Epithelial cell of prostate (primary cell): ENCODE results near the gene EMP2.

ENCODE experiments used
- DNase-seq: peaks from one replicate; pipeline ENCODE4 v3.0.0-alpha.2; 2011; ENCODE audit warnings: low read depth, low spot score
- H3K27ac ChIP-seq: fragments of 450-650 bp; 2 replicates; pipeline ENCODE4 v1.5.1; 2017; ENCODE audit warnings: mild to moderate bottlenecking

EMP2 gene

DNA sequence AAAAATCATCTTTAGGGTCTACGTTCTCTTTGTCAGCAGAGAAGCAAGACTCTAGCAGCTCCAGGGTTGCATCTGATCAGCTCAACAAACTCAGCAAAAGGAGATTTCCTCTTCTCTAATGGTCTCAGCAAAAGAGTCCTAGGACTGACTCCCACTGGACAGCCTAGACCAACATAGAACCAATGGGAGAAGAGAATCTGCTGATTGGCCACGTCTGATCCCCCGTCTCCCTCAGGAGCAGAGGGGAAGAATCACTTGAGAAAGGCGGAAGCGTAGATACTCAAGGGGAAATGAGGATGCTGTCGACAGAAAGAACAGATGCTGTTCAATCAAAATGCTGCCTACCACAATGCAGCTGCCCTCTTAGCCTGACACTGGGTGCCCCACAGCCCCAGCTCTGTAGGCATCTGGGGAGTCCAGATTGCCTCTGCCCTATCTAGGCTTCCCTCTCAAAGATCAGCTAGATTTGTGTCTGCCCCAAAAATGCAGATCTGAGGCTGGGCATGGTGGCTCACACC, 31.5 kb upstream of the EMP2 start:
- no peak overlapping the region for H3K27ac ChIP-seq
- no peak for DNase-seq

DNA sequence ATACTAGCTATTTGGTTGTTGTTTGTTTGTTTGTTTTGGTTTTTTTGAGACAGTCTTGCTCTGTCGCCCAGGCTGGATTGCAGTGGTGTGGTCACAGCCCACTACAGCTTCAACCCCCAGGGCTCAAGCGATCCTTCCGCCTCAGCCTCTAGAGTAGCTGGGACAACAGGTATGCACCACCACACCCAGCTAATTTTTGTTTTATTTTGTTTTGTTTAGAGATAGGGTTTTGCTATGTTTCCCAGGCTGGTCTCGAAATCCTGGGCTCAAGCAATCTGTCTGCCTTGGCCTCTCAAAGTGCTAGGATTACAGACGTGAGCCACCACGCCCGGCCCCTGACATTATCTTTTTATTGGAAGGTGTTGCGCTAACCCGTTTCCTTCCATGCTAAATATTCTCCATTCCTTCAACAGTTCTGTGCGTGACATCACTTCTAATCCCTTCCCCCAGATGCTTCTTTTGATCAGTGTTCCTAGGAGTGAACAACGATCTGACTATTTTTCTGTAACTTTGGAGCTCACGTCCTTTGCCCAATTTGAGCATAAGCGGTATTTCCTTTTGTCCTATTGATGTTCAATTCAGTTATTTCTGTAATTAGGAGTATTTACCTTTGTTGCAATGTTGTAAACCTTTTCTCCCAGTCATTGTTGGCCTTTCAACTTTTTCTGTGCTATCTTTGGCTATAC, 30.2 kb upstream of the EMP2 start:
- no peak for DNase-seq
- no peak overlapping the region for H3K27ac ChIP-seq

- H3K27ac ChIP-seq: peak overlapping the region; percentile 22
- DNase-seq: no peak
Measured at GRCh38 chr16:10609402-10609774, 29.0 kb upstream of the EMP2 start.

DNA sequence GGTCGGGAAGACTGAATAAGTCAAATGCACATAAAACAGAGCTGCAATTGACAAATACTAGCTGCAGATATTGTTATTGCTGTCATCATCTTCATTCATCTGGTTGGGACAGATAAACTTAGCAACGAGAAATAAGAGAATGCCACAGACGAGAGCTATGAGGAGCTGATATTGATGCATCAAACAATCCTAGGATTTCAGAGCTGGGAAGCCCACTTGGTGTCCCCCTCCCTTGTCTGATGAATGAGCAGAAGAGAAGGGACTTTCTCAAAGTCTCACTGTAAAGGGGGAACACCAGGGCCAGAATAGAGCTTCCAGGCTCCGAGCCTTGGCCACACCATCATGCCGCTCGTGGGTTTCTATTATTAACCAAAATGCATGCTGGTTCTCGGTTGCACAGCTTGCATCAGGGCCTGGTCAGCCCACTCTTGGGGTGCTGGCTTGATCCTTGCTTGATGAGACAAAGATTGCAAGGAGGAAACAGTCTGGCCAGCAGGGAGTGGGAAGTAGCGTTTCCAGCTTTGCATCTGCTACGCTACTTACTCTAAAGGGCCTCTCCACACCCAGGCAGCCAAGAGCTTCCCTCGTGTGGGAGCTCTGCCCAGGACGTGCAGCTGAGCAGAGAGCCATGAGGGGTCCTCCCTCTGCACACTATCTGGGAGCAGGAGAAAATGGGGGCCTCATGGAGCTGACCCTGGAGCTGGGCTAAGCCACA, 28.4 kb upstream of the EMP2 start:
- H3K27ac ChIP-seq: peak overlapping the region; percentile 22
- DNase-seq: no peak

- DNase-seq: no peak
- H3K27ac ChIP-seq: no peak overlapping the region
Measured at GRCh38 chr16:10607157-10607556, 26.8 kb upstream of the EMP2 start.

- no peak for DNase-seq
Measured at GRCh38 chr16:10606607-10607006, 26.2 kb upstream of the EMP2 start.

DNA sequence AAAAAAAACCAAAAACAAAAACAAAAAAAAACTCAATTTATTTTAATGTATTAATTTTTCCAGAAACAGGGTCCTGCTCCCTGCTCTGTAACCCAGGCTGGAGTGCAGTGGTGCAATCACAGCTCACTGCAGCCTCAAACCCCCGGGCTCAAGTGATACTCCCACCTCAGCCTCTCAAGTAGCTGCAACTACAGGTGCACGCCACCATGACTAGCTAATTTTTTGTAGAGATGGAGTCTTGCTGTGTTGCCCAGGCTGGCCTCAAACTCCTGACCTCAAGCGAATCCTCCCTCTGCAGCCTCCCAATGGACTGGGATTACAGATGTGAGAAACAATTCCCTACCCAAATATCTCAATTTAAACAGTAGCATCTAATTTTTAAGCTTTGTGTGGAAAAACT, 25.2 kb upstream of the EMP2 start:
- no peak overlapping the region for H3K27ac ChIP-seq
- DNase-seq: no peak

More at GRCh38 chr16:10606607-10607006, 26.2 kb upstream of the EMP2 start:
- no peak overlapping the region for H3K27ac ChIP-seq

GRCh38 chr16:10601444-10602408, 21.3 kb upstream of the EMP2 start:
- H3K27ac ChIP-seq: peak overlapping the region; percentile 52
- DNase-seq: no peak

DNA sequence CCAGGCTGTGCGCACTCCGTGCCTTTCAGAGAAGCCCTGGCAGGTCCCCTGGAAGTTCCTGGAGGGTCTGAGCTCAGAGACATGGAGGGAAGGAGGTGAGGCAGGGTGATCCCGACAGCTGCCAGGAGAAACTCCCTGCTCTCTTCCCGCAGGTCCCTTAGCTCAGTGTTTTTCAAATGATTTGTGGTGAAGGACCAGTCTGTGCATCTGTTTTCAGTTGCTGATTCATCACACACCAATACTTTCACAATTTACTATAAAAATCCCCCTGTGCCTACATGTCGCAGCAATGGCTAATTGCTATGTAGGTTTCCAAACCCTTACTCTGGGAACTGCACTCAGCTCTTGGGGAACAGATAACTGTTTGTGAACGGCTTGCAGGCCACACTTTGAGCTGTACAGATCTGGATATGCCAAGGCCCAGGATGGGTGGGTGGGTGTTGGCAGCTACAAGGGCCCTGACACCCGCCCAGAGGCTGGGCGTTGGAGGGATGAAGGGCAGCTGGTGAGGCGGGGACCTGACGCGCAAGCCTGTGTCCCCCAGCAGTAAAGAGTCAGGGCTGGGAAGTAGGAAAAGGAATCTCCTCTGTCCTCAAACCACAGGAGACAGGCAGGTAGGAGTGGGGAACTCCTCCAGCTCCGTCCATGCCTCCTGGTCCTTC, 20.5 kb upstream of the EMP2 start:
- peak overlapping the region; percentile 52 for H3K27ac ChIP-seq
- DNase-seq: no peak

- no peak for DNase-seq
Measured at GRCh38 chr16:10599626-10600025, 19.2 kb upstream of the EMP2 start.

DNA sequence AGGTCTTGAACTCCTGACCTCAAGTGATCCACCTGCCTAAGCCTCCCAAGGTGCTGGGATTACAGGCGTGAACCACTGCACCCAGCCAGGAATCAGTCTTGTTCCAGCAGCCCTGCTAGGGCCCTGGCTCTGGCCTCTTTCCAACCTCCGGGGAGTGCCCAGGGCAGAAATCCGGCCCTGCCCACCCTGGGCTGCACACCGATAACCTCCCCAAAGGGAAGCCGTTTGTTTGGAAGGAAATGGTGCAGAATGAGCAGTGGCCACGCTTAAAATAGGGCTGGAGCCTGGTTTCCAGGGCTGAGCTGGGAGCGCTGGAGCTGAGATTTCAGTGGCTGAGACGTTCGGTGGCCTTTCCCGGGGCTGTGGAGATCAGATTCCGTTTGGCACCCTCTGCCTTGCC, 17.8 kb upstream of the EMP2 start:
- DNase-seq: no peak
- H3K27ac ChIP-seq: no peak overlapping the region

More at GRCh38 chr16:10599626-10600025, 19.2 kb upstream of the EMP2 start:
- no peak overlapping the region for H3K27ac ChIP-seq

DNA sequence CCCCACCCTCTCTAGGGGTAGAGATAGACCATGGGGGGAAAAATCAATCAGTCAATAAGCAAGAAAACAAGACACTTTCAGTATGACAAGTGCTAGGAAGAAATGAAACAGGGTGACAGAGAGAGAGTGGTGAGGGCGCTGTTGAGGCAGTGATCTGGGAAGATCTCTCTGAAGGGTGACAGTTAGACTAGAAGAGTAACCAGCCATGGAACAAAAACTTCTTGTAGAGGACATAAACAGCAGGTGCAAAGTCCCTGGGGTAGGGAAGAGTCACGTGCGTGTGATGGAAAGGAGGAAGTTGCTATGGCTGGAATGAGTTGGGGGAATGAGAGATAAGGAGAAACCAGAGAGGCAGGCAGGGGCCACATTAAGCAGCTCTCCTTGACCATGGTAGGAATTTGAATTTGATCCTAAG, 16.8 kb upstream of the EMP2 start:
- H3K27ac ChIP-seq: no peak overlapping the region
- no peak for DNase-seq

DNA sequence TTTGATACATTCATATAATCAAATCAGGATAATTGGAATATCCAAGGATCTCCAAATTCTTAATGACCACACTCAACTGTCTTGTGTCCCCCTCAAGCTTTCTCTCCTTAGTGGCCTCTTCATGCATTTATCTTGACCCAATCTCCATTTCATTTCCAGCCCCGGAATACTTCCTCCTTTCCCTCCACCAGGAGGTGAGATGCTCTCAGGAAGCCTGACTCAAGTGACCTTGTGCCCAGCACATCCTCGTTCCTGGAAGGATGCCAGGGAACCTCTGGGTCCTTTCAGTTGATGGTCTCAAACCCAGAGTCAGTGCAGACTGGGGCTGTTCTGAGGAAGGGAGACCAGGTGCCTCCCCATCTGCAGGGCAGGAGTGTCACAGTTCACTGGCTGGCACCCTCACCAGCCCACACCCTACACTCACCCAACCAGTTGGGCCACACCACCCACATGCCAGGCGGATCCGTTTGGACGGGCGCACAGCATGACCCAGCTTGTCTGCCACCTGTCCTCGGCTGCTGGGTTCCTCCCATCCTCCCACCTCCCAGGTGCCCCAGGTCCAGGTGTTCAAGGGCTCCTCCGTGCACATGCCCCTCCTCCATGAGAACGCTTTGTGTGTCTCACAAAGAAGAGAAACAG, 14.0 kb upstream of the EMP2 start:
- H3K27ac ChIP-seq: peak overlapping the region; percentile 66
- DNase-seq: peak; percentile 94

- H3K27ac ChIP-seq: no peak overlapping the region
- DNase-seq: no peak
Measured at GRCh38 chr16:10592611-10593010, 12.2 kb upstream of the EMP2 start.

GRCh38 chr16:10590342-10590741, 9.9 kb upstream of the EMP2 start:
- no peak for DNase-seq
- no peak overlapping the region for H3K27ac ChIP-seq

DNA sequence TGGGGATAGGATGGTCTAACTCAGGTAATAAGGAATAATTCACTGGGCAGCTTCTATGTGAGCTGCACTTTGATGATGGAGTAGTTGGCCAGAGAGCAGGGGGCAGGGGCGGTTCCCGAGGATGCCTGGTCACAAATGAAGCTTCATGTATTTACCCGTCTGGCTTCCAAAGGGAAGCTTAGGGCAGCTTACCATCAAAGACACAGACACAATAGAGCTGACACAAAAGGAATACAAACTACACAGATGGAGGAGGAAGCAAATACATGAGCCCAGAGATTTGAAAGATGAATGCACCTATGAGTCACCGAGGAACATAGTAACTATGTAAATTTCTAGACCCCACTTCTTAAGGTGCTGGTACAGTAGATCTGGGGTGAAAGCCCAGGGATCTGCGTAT, 8.7 kb upstream of the EMP2 start:
- no peak overlapping the region for H3K27ac ChIP-seq
- DNase-seq: no peak

GRCh38 chr16:10587622-10588021, 7.2 kb upstream of the EMP2 start:
- no peak for DNase-seq
- no peak overlapping the region for H3K27ac ChIP-seq

GRCh38 chr16:10584981-10585438, 4.6 kb upstream of the EMP2 start:
- no peak for DNase-seq
- peak overlapping the region; percentile 70 for H3K27ac ChIP-seq

GRCh38 chr16:10583269-10583668, 2.9 kb upstream of the EMP2 start:
- no peak overlapping the region for H3K27ac ChIP-seq
- DNase-seq: no peak
